ENCODE measurements around the gene NHS. TPM values are rescaled to one million over a fixed set of nuclear protein-coding genes. Genes with fewer than 3 reads are reported as not detected.

Gene NHS
- total RNA-seq, 4 donors from 2014 or later: 4.6 to 9.9 (median 7.2) TPM

DNA sequence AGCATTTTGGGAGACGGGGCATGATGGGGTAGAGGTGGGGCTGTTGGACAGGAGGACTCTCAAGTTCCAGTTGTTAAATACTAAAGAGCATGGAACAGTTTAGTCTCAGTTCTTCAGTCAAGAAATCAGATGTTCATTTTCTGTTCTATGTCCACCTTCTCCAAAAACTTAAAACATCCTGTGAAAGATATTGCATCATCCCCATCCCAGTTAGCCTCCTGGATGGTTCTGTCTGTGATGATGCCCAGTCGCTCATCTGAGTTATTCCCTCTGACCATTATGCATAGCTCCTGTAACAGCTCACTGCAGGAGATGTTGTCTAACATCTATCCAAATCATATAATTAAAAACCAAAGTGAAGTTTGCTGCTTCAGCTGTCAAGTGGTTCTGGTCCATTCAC lies 330.2 kb downstream of the NHS start:
- H3K4me1 ChIP-seq: no peaks in the 10 kb centered on the region
- no peaks in the 10 kb centered on the region for H3K9me3 ChIP-seq
- H3K27me3 ChIP-seq: no peaks in the 10 kb centered on the region
- TF ChIP-seq CTCF (IDR thresholded peaks at IDR 0.05) (no peak), POLR2AphosphoS5 (IDR thresholded peaks at IDR 0.05) (no peak), POLR2A (IDR thresholded peaks at IDR 0.05) (no peak), EP300 (IDR thresholded peaks at IDR 0.05) (no peak)
- no peak for DNase-seq (ENCODE audit: low spot score in 2 of 2)
- H3K4me3 ChIP-seq: no peak overlapping the region
- WGBS: 83% methylated on average over 2 of the region's 2 CpGs
- no peak overlapping the region for H3K27ac ChIP-seq
- H3K36me3 ChIP-seq: no peaks in the 10 kb centered on the region

DNA sequence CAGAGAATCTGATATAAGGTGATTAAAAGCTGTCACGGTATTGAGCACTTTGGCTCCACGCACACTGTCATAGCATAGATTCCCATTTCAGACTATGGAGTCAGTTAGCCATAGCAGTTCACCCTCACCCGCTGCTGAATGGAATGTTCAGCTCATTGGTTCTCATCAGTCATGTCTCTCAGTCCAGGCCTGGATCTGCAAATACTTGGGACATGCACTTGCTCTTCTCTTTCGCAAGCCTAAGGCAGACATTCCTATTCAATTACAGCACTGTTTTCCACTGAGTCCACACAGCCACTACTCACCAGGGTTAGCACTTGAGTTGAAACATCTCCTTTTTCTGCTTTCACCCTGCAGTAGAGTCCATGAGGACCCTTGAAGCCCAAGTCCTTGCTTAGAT lies 331.7 kb downstream of the NHS start:
- TF ChIP-seq POLR2AphosphoS5 (IDR thresholded peaks at IDR 0.05) (no peak), CTCF (IDR thresholded peaks at IDR 0.05) (no peak), EP300 (IDR thresholded peaks at IDR 0.05) (no peak), POLR2A (IDR thresholded peaks at IDR 0.05) (no peak)
- Histone ChIP-seq H3K4me3 (no peak overlapping the region), H3K27me3 (no peaks in the 10 kb centered on the region), H3K9me3 (no peaks in the 10 kb centered on the region), H3K4me1 (no peaks in the 10 kb centered on the region), H3K27ac (no peak overlapping the region), H3K36me3 (no peaks in the 10 kb centered on the region)
- DNase-seq (ENCODE audit: low spot score in 2 of 2): no peak
- WGBS: 75% methylated on average over 4 of the region's 4 CpGs

DNA sequence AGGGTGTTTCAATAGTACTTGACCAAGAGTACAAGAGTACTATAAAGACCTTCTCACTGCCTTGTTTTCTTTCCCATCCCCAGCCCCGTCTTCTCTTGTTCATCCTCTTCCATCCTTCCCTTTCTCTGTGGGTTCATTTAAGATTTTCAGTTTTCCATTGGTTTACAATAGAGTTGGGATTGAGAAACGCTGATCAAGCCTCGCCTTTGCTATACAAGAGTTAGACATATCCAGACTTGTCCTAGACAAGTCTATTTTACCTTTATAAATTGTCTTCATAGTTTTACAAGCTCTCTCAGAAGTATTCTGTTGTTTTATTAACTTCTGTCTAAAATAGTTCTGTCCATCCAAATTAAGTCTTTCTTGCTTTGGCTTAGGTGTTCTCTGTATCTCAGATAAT lies 332.7 kb downstream of the NHS start:
- no peaks in the 10 kb centered on the region for H3K4me1 ChIP-seq

DNA sequence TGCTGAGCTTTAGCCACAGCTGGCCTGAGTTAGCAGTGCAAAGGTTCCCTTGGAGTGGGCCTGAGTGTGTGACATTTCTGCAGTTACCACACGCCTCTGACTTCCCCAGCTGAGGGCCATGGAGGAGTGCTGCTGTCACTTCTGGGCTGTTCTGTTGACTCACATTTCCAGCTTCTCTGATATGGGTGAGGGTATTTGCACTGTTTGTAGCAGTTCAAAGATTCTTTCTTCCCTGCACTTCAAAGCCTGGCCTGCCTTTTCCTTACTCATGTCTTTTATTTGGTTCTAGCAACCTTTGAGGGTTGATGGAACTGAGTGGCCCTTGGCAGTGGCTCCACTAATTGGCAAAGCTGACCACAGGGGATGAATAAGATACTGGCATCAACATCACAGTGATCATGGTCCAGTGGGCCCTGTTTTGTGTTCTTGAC lies 335.9 kb downstream of the NHS start:
- no peaks in the 10 kb centered on the region for H3K9me3 ChIP-seq
- no peak for DNase-seq (ENCODE audit: low spot score in 2 of 2)
- H3K27me3 ChIP-seq: no peaks in the 10 kb centered on the region
- no peaks in the 10 kb centered on the region for H3K36me3 ChIP-seq
- H3K4me3 ChIP-seq: no peak overlapping the region
- no peak for TF ChIP-seq CTCF (IDR thresholded peaks at IDR 0.05)
- no peak for TF ChIP-seq POLR2AphosphoS5 (IDR thresholded peaks at IDR 0.05)
- TF ChIP-seq EP300 (IDR thresholded peaks at IDR 0.05): no peak
- no peak for TF ChIP-seq POLR2A (IDR thresholded peaks at IDR 0.05)
- WGBS: 54% methylated on average over 1 of the region's 1 CpG
- no peak overlapping the region for H3K27ac ChIP-seq
- H3K4me1 ChIP-seq: no peaks in the 10 kb centered on the region

More for the DNA sequence above, 332.7 kb downstream of the NHS start:
- H3K9me3 ChIP-seq: no peaks in the 10 kb centered on the region
- no peak for DNase-seq (ENCODE audit: low spot score in 2 of 2)
- H3K27me3 ChIP-seq: no peaks in the 10 kb centered on the region
- no peak overlapping the region for H3K27ac ChIP-seq
- H3K4me3 ChIP-seq: no peak overlapping the region
- WGBS: 69% methylated on average over 3 of the region's 3 CpGs
- H3K36me3 ChIP-seq: no peaks in the 10 kb centered on the region
- TF ChIP-seq POLR2A (IDR thresholded peaks at IDR 0.05): no peak
- TF ChIP-seq EP300 (IDR thresholded peaks at IDR 0.05): no peak
- TF ChIP-seq CTCF (IDR thresholded peaks at IDR 0.05): no peak
- no peak for TF ChIP-seq POLR2AphosphoS5 (IDR thresholded peaks at IDR 0.05)

GRCh38 chrX:17713288-17713687 lies 338.3 kb downstream of the NHS start:
- H3K36me3 ChIP-seq: no peaks in the 10 kb centered on the region
- H3K4me3 ChIP-seq: no peak overlapping the region
- DNase-seq (ENCODE audit: low spot score in 2 of 2): no peak
- TF ChIP-seq CTCF (IDR thresholded peaks at IDR 0.05) (no peak), POLR2AphosphoS5 (IDR thresholded peaks at IDR 0.05) (no peak), POLR2A (IDR thresholded peaks at IDR 0.05) (no peak), EP300 (IDR thresholded peaks at IDR 0.05) (no peak)
- WGBS: 38% methylated on average over 2 of the region's 2 CpGs
- no peaks in the 10 kb centered on the region for H3K4me1 ChIP-seq
- H3K27ac ChIP-seq: no peak overlapping the region
- no peaks in the 10 kb centered on the region for H3K27me3 ChIP-seq
- no peaks in the 10 kb centered on the region for H3K9me3 ChIP-seq
